ENCODE measurements around the gene THSD4.

GRCh38 chr15:71789616-71790015 lies 674.3 kb downstream of the THSD4 start:
- no peak for TF ChIP-seq CTCF (IDR thresholded peaks at IDR 0.05)
- no peak for TF ChIP-seq EP300 (IDR thresholded peaks at IDR 0.05)

Measured in upper lobe of left lung (tissue), 4 donors.